SK-N-SH (cell line): ENCODE data around the gene RGS6. TPM values are rescaled to one million over a fixed set of nuclear protein-coding genes. Genes with fewer than 3 reads are reported as not detected.

Experiments
- CTCF ChIA-PET: fragments of 300-600, 350-600 bp; formaldehyde crosslinking; extraction: SDS; loops from one replicate; lab custom pipeline; 2021; lab: Yijun Ruan, JAX
- POLR2A ChIA-PET: fragments of 350-600 bp; sonication (Branson Sonifier 250); formaldehyde crosslinking; extraction: SDS; loops from one replicate; lab custom pipeline; 2020; ENCODE audit warnings: antibody characterized with exemption, inconsistent platforms; lab: Yijun Ruan, JAX
- DNase-seq: peaks from one replicate; pipeline ENCODE4 v3.0.0; 2012
- H2AFZ ChIP-seq: fragments of 200-600 bp; sonication (generic); 2 replicates; pipeline ENCODE4 v1.8.1; 2016; ENCODE audit warnings: antibody characterized with exemption, mild to moderate bottlenecking, low read depth
- H3F3A ChIP-seq: fragments of 200-600 bp; sonication (generic); replicated peaks from 2 replicates; pipeline ENCODE3; 2016; ENCODE audit warnings: antibody characterized with exemption, mild to moderate bottlenecking; ENCODE audit not compliant: insufficient read depth
- H3K27ac ChIP-seq, 2 experiments: fragments of 200-500 bp in 1 of 2; fragments of 200-600 bp in 1 of 2; sonication (Bioruptor generic) in 1 of 2; sonication (generic), shearing (Covaris generic) in 1 of 2; 2 replicates each; pipeline versions ENCODE4 v1.5.1 to v1.6.1; 2014 to 2016; ENCODE audit warnings: low read depth in 2 of 2, inconsistent platforms in 1 of 2, low read length in 1 of 2, mild to moderate bottlenecking in 1 of 2, mixed read lengths in 1 of 2
- H3K27me3 ChIP-seq: fragments of 200-600 bp; sonication (generic), shearing (Covaris generic); 2 replicates; pipeline ENCODE4 v1.6.1; 2016; ENCODE audit warnings: mixed run types; ENCODE audit not compliant: insufficient read depth
- H3K36me3 ChIP-seq, 2 experiments: fragments of 200-500 bp in 1 of 2; fragments of 200-600 bp in 1 of 2; sonication (Bioruptor generic) in 1 of 2; sonication (generic) in 1 of 2; replicated peaks in 1 of 2; 2 replicates each; pipeline versions ENCODE3 to v1.5.1; 2014 to 2016; ENCODE audit warnings: low read length in 1 of 2, mild to moderate bottlenecking in 1 of 2; ENCODE audit not compliant: insufficient read depth in 2 of 2, control insufficient read depth in 1 of 2
- H3K4me1 ChIP-seq, 2 experiments: fragments of 200-500 bp in 1 of 2; fragments of 200-600 bp in 1 of 2; sonication (Bioruptor generic) in 1 of 2; sonication (generic), shearing (Covaris generic) in 1 of 2; 2 replicates each; pipeline versions ENCODE4 v1.5.1 to v1.6.1; 2014 to 2016; ENCODE audit warnings: low read depth in 1 of 2, low read length in 1 of 2, mixed run types in 1 of 2; ENCODE audit not compliant: insufficient read depth in 2 of 2, control insufficient read depth in 1 of 2
- H3K4me2 ChIP-seq: fragments of 200-600 bp; sonication (generic), shearing (Covaris generic); 2 replicates; pipeline ENCODE4 v1.6.1; 2017; ENCODE audit warnings: mixed run types
- H3K4me3 ChIP-seq, 2 experiments: fragments of 200-500 bp in 1 of 2; fragments of 200-600 bp in 1 of 2; sonication (Bioruptor generic) in 1 of 2; sonication (generic), shearing (Covaris generic) in 1 of 2; 2 replicates each; pipeline versions ENCODE4 v1.5.1 to v1.8.1; 2014 to 2016; ENCODE audit warnings: low read depth in 2 of 2, inconsistent platforms in 1 of 2, low read length in 1 of 2, mild to moderate bottlenecking in 1 of 2, mixed read lengths in 1 of 2, moderate library complexity in 1 of 2
- H3K79me2 ChIP-seq: fragments of 200-600 bp; sonication (generic); 2 replicates; pipeline ENCODE4 v1.8.1; 2017; ENCODE audit warnings: mild to moderate bottlenecking; ENCODE audit not compliant: insufficient read depth
- H3K9ac ChIP-seq: fragments of 200-600 bp; sonication (generic); 2 replicates; pipeline ENCODE4 v1.6.1; 2017; ENCODE audit warnings: mixed run types
- H3K9me2 ChIP-seq: fragments of 200-600 bp; sonication (generic); 2 replicates; pipeline ENCODE4 v1.6.1; 2017; ENCODE audit warnings: mixed run types
- H3K9me3 ChIP-seq: fragments of 200-600 bp; sonication (generic); 2 replicates; pipeline ENCODE4 v1.6.1; 2017; ENCODE audit warnings: mixed run types, mild to moderate bottlenecking, moderate library complexity
- H4K20me1 ChIP-seq: fragments of 200-600 bp; sonication (generic); 2 replicates; pipeline ENCODE4 v1.6.1; 2017; ENCODE audit warnings: mild to moderate bottlenecking, mixed run types; ENCODE audit not compliant: insufficient read depth
- EP300 ChIP-seq, 2 experiments: IDR thresholded peaks; 2 replicates each; pipeline versions ENCODE4 v1.4.0 to v1.6.1; 2012; ENCODE audit warnings: borderline replicate concordance in 1 of 2, low read depth in 1 of 2, low read length in 1 of 2
- EZH2phosphoT487 ChIP-seq: fragments of 200-600 bp; sonication (generic); IDR thresholded peaks from 2 replicates; pipeline ENCODE4 v1.6.1; 2017; ENCODE audit warnings: low read depth, mixed run types, mild to moderate bottlenecking, antibody characterized with exemption, moderate library complexity, borderline replicate concordance
- FOXM1 ChIP-seq: IDR thresholded peaks from 2 replicates; pipeline ENCODE4 v1.4.0; 2012; ENCODE audit warnings: low read depth, mild to moderate bottlenecking
- GATA2 ChIP-seq: sonication (generic); formaldehyde crosslinking; IDR thresholded peaks from 2 replicates; pipeline ENCODE4 v1.5.0; 2020; ENCODE audit warnings: mild to moderate bottlenecking, missing genetic modification reagents
- IRF3 ChIP-seq: fragments of 150-350 bp; IDR thresholded peaks from 2 replicates; pipeline ENCODE4 v1.6.1; 2016; ENCODE audit warnings: mild to moderate bottlenecking, low read depth, low read length
- MEF2A ChIP-seq: IDR thresholded peaks from 2 replicates; pipeline ENCODE4 v1.4.0; 2012; ENCODE audit warnings: low read depth, borderline replicate concordance
- MXI1 ChIP-seq: IDR thresholded peaks from 2 replicates; pipeline ENCODE4 v1.6.1; 2012; ENCODE audit warnings: mild to moderate bottlenecking, low read depth, low read length, improper control_type of control experiment
- POLR2AphosphoS5 ChIP-seq: IDR thresholded peaks from 2 replicates; pipeline ENCODE4 v1.6.1; 2012; ENCODE audit warnings: low read depth, low read length
- SIN3A ChIP-seq: IDR thresholded peaks from 2 replicates; pipeline ENCODE4 v1.6.1; 2012; ENCODE audit warnings: low read depth, mild to moderate bottlenecking, low read length, moderate library complexity, borderline replicate concordance
- SMC3 ChIP-seq: IDR thresholded peaks from 2 replicates; pipeline ENCODE4 v1.6.1; 2012; ENCODE audit warnings: low read depth, low read length, improper control_type of control experiment
- TAF1 ChIP-seq: IDR thresholded peaks from 2 replicates; pipeline ENCODE4 v1.6.1; 2012; ENCODE audit warnings: low read depth, mild to moderate bottlenecking, low read length, moderate library complexity, borderline replicate concordance
- USF1 ChIP-seq: IDR thresholded peaks from 2 replicates; pipeline ENCODE4 v1.4.0; 2012; ENCODE audit warnings: low read depth, borderline replicate concordance
- YY1 ChIP-seq: IDR thresholded peaks from 2 replicates; pipeline ENCODE4 v1.4.0; 2012; ENCODE audit warnings: low read depth, mild to moderate bottlenecking
- WGBS: methylation state at CpG from one replicate; pipeline ENCODE4 v1.1.6; 2017; ENCODE audit warnings: low lambda C conversion rate; 5-methylcytosine and 5-hydroxymethylcytosine counted together
- polyA plus RNA-seq, 3 experiments: library from polyadenylated mRNA; depleted of rRNA; stranded (reverse); fragments of >200 nt; gene quantifications; 2 replicates each; pipeline ENCODE4 v1.2.3, GENCODE V29; 2012
- TF ChIP-seq, protein P1 (sequence below): IDR thresholded peaks from 2 replicates; pipeline ENCODE4; 2012

The RGS6 gene
- polyA plus RNA-seq, 1 of the 3 experiments (the other 2 are of a cell fraction) = not detected

DNA sequence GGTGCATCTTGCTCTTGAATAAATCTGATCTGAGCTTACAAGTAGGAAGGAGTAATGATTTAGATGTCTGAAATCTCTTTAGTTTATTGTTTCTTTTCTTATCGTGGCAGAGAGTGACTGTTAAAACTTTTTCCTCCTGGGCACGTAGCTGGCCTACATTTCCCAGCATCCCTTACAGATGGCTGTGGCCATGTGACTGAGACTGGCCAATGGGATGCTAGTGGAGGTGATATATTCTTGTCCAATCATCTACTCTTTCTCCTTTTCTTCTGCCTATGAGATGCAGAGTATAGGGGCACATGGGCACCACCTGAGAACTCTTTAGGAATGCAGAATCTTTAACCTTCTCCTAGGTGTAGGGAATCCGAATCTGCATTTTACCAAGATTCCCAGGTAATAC is 237.3 kb downstream of the RGS6 start:
- Histone ChIP-seq H4K20me1 (no peaks in the 10 kb centered on the region), H2AFZ (no peak overlapping the region), H3K79me2 (no peaks in the 10 kb centered on the region), H3K9ac (no peak overlapping the region), H3K4me3 (no peak overlapping the region), H3K9me2 (no peaks in the 10 kb centered on the region), H3F3A (no peaks in the 10 kb centered on the region), H3K27ac (no peak overlapping the region), H3K4me1 (no peaks in the 10 kb centered on the region), H3K27me3 (no peaks in the 10 kb centered on the region), H3K4me2 (no peak overlapping the region), H3K36me3 (no peaks in the 10 kb centered on the region), H3K9me3 (no peaks in the 10 kb centered on the region)
- DNase-seq = peak; percentile 7
- POLR2A ChIA-PET = no interaction called here
- WGBS = 1% methylated on average over 3 of the region's 3 CpGs
- CTCF ChIA-PET = no interaction called here
- TF ChIP-seq USF1 (peak; percentile 88), MXI1 (no peak)

- Histone ChIP-seq H3K36me3 (no peaks in the 10 kb centered on the region), H3K4me3 (no peak overlapping the region), H3K27ac (no peak overlapping the region), H3K79me2 (no peaks in the 10 kb centered on the region), H3K9me2 (no peaks in the 10 kb centered on the region), H3K4me1 (no peaks in the 10 kb centered on the region), H3K9me3 (no peaks in the 10 kb centered on the region), H3K27me3 (no peaks in the 10 kb centered on the region), H4K20me1 (no peaks in the 10 kb centered on the region), H2AFZ (no peak overlapping the region), H3K4me2 (no peak overlapping the region), H3F3A (no peaks in the 10 kb centered on the region), H3K9ac (no peak overlapping the region)
- TF ChIP-seq EP300 (IDR thresholded peaks at IDR 0.05; ENCODE audit: borderline replicate concordance in 1 of 2, low read depth in 1 of 2, low read length in 1 of 2) (no peak), YY1 (no peak), GATA2 (CRISPR knock-in tag) (no peak), IRF3 (no peak), SIN3A (no peak), FOXM1 (no peak), TAF1 (no peak), USF1 (no peak), EZH2phosphoT487 (no peak), SMC3 (no peak), MEF2A (no peak), POLR2AphosphoS5 (no peak)
- TF ChIP-seq, protein P1, sequence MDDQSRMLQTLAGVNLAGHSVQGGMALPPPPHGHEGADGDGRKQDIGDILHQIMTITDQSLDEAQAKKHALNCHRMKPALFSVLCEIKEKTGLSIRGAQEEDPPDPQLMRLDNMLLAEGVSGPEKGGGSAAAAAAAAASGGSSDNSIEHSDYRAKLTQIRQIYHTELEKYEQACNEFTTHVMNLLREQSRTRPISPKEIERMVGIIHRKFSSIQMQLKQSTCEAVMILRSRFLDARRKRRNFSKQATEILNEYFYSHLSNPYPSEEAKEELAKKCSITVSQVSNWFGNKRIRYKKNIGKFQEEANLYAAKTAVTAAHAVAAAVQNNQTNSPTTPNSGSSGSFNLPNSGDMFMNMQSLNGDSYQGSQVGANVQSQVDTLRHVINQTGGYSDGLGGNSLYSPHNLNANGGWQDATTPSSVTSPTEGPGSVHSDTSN = no peak
- ChIA-PET CTCF (no interaction called here), POLR2A (no interaction called here)
- DNase-seq = no peak
- WGBS = 0% methylated on average over 5 of the region's 5 CpGs
Measured at GRCh38 chr14:72172049-72172448, 239.8 kb downstream of the RGS6 start.
